Stimulated activated CD8-positive, alpha-beta memory T cell treated with anti-CD3 and anti-CD28 coated beads, Interleukin-2, amount 100 ng/mL, for 48 hours (primary cell): ENCODE results near the gene HDAC4.
A peak's percentile ranks its signal among the peaks of the same experiment; 100 is the strongest.

Source experiments
- DNase-seq, 2 donors: peaks; one replicate each; pipeline ENCODE4 v3.0.0-alpha.2; 2020; ENCODE audit warnings: low read depth in 2 of 2

Gene HDAC4

DNA sequence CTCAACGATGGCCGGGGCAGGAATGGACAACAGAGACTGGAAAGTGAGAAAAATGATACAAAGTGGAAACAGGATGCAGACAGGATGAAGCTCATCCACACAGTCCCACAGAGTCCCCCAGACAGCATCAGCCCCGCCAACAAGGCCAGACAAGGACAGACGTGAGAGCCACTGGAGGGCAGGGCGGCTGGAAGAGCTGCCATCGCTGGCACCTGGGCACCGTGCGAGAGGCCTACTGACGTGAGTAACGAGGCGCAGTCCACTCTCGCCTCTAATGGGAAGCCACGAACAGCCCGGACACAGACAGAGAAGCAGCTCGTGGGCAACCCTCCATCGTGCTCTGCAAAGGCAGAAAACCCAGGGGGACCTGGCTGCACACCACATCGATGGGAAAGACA is 17.1 kb downstream of the HDAC4 start:
- DNase-seq, result no peak

DNA sequence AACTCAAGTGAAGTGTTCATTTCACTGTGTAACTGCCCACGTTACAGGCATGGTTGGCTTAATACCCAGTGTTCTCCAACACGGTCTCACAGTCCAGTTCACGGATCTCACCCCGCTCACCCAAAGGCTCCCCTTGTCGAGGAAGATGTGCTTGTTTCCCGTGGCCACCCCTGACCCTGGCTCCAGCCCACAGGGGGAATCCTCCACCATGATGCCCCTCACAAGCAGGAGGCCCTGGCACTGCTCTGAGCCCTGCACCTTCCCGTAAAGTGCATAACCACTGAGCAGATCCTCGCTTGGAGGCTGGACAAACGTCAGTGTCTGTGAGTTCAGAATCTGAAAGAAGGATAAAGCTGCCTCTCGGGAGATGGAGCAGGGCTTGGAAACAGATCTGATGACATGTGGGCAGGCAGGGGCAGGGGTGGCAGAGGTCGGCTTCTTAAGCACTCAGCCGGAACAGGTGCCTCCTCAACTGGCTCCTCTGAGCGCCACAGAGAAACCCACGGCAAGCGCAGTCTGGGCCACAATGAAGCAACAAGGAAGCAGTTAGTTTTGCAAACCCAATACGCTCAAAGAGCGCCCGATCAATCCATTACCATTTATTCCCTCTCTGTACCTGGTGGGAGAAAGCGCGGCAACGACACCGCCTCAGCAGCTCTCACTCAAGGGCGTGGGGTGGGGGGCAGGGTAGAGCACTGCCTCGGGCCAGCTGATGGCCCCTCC is 17.6 kb downstream of the HDAC4 start:
- no peak for DNase-seq

DNA sequence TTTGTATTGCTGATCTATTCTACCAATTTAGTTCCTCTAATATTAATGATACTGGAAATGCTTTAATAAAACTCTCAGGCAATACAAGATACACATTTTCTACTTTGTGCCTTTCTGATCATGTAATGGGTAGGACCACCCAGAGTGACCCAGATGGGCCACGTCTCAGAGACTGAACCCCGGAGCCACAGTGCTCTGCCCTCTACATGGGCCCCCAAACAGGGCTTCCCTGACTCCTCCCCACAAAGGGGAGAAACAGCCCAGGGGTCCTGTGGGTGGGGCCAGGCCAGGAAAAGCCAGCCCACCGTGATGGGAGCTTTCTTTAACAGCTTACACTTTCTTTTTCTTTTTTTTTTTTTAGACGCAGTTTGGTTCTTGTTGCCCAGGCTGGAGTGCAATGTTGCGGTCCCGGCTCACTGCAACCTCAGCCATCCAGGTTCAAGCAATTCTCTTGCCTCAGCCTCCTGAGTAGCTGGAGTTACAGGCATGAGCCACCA is 18.4 kb downstream of the HDAC4 start:
- DNase-seq, result no peak

DNA sequence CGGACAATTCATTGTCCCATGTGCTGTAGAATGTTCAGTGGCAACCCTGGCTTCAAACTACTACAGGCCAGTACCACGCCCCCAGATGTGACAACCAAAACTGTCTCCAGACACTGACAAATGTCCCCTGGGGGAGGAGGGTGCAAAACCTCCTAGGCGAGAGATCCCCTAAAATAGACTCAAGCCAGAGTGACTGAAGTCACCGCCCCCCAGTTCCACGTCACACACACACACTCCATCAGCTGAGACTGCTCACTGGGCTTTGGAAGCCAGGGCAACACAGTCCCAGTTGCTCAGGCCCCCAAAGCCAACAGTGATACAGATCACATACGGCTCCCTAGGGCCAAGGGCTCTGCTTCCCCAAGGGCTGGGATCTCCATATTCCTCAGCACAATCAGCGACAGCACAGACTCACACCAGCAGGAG is 19.1 kb downstream of the HDAC4 start:
- DNase-seq, result peak in 1 of 2 donors; percentile 5

DNA sequence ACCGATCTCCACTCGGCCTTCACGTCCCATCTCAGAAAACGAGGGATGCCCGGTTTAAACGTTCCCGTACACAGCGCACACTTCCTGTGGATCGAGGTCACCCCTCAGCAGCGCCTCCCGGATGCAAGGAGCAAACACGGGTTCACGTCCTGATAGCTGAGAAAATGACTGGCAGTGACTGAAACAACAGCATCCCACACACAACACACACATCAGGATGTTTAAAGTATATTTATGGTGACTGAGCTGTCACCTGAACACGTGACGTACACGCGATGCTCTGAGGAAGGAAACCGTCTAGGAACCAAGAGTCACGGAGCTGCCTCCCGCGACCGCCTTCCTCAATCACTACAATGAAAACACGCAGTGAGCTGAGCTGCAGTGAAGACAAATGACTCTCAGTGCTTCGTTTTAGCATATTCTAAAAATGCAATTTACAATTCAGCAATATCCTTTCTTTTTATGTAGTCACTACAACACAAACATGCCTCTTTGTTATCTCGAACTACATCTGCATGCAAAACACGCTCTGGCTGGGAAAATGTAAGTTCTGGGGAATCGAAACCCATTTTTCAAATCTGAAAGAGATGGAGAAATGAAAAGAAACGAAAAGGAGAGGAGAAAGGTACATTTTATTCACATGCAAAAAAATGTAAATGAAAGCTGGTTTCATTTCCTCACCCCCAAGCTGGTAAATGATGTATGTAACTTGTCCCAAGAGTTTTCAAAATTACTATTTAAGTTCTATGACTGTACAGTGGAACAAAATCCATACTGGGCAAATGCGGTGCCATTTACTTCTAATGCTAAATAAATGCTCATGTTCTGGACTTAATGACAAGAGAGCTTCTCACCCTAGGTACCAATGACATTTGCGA is 19.8 kb downstream of the HDAC4 start:
- peak in 1 of 2 donors; percentile 49 for DNase-seq

DNA sequence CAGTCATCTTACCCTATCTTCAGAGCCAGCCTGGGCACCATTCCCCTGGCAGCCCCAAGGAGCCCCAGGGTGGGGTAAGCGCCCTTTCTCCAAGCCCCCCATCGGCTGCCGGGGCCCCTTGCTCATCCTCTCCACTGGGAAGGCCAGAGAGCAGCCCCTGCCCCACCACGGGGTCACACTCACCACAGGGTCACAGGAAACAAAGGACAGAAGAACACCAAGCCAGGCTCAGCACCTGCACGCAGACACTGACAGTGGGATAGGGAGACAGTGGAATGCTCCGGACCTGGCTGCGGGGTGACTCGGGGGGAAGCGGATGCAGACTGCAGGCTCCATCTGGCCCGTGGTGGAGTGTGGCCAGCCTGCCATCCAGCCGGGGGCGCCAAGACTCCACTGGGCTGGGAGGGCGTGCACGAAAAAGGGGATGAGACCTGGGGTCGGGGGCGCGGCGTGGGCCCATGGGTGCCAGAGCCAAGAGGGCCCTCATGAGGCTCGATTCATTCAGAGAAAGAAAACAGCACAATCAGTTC is 21.1 kb downstream of the HDAC4 start:
- no peak for DNase-seq

DNA sequence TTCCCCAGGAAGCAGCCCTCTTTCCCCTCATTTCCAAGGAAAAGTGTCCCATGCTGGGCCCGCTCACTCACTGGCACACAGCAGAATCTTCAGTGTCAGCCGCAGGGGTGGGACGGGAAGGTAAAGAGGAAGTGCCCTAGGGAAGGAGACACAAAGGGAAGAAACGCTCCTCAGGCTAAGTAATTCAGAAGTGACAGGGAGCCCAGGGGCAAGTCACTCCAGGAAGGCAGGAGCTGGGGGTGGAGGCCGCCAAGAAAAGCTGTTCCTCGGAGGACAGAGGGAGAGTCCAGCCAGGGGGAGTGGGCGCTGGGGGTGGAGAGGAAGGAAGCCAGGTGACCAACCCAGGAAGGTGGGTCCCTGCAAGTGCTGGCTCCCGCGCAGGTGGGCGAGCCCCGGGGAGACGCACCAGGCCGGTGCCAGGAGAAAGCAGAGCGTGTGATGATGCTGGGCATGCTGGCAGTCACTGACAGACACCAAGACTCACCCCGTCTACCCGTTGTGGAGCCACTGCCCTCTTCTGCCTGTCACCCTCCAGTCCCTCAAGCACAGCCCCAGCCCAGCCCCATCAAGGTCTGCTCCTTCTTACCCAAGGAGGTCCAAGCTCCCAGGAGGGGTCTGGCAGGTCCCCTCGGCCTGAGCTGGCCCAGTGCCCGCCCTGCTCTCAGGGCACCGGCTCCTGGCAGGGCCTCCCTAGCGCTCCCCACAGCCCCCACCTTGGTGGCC is 21.7 kb downstream of the HDAC4 start:
- DNase-seq, result no peak

DNA sequence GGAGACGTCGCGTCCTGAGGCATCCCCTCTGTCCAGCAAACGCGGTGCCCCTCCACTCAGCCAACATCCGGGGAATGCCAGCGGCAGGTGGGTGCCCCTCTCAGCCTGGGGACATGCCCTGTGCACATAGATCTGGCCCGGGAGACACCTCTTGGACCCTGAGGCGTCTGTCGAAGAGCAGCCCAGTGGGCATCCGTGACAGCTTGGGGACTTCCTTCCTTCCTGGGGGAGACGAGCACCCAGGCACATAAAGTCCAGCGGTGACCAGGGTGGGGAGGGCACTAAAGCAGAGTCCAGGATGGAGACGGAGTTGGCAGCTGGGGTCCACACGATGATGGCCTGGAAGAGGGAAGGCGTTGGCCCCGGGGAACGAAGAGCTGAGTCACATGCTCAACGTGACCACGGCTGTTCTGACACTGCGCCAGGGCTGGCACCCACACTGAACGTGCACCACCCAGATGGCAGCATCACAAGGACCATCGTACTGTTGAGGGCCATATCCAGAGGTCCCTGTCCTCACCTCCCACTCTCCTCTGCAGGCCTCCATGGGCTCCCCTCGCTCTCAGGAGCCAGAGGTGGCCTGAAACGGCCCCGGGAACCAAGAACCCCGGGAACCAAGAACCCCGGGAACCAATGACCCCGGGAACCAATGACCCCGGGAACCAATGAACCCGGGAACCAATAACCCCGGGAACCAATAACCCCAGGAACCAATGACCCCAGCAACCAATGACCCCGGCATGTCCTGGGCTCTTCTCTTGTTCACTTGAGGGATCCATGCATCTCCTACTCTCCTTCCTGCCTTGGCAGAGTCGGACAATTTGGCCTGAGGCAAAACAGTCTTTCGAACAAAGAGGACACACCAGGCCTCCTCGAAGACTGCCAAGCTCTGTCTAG is 22.6 kb downstream of the HDAC4 start:
- no peak for DNase-seq

DNA sequence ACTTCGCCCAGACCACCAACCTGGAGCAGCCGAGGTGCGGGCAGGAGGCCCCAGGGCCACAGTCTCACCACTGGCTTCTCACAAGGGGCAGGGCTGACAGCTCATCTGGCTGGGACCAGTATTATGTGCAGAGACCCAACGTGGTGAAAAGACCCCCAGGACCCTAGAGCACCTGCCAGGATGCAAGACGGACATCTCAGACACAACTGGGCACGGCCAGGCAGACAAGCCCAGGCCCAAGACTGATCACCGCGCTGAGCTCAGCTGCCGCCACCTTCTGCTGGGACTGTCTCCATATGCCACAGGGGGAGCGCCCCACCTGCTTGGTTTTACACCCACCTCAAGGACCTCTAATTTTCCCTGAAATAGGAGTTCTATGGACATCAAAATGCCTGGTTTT is 23.2 kb downstream of the HDAC4 start:
- no peak for DNase-seq

DNA sequence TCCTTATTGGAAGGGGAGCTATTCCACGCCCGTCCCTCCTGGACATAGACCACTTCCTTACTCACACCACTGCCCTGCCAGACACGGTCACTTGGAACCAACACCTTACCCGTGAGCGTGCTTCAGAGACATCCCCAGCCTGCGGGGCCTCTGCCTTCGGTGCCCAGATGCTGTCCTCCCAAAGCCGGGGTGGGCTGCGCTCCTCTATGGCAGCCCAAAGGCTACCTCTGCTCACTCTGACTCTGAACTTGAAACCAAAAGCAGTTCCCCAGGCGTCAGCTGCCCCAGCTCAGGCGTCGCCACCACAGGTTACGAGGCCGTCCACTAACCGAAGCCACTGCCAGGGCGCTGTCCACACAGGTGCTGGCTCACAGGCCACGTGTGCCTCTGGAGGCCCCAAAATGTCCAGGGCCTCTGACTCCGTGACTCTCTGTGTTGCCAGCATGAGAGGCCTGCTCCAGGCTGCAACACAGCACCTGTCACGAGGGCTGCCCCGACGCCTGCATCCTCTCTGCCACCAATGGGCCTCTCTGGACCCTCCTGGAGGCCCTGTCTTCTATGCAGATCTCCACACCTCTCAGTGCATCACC is 23.8 kb downstream of the HDAC4 start:
- DNase-seq, result no peak

DNA sequence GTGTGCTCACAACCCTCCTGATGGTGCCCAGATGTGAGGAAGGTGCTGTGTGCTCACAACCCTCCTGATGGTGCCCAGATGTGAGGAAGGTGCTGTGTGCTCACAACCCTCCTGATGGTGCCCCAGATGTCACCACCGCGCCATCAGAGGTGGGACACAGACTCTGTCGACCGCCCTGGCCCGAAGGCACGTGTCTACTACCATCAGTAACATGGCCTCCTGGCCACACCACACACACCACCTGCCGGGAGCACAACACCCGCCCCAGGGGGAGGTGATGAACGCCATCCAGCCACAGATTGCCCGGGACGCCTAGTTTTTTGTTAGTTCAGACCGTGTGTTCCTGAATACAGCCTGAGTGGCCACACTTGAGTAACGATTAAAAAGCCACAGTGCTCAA is 24.5 kb downstream of the HDAC4 start:
- no peak for DNase-seq

DNA sequence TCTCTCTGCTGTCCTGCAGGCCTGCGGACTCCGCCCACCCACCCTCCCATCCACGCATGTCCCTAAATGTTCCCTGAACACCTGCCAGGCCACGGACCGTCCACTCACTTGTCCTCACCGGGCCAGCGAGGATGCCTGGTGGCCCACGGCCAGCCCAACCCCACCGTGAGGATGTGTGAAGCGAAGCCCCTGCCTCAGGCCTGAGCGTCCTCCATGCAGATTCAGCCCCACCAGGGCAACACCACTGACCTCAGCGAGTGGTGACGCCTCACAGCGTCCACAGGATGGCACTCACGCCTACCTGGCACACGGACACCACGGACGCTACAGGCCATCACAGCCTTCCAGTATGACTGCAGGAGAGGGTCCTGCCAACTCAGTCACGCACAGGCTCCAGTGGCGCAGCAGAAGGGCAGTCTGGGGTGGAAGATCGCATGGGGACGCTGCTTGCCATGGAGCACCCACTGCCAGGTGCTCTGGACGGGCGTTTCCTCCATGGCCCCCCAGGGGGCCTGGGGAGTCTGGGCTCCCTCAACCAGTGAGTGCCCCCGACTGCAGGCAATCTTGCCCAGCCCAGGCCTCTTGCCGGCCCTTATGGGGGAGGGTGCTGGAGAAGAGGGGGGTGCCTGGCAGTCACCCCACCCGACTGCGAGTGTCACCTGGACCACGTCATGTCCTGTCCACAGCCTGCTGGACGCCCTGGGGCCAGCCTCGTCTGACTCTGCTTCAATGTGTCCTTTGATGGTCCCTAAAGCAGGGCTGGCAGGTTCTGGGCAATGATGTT is 25.4 kb downstream of the HDAC4 start:
- DNase-seq, result no peak

DNA sequence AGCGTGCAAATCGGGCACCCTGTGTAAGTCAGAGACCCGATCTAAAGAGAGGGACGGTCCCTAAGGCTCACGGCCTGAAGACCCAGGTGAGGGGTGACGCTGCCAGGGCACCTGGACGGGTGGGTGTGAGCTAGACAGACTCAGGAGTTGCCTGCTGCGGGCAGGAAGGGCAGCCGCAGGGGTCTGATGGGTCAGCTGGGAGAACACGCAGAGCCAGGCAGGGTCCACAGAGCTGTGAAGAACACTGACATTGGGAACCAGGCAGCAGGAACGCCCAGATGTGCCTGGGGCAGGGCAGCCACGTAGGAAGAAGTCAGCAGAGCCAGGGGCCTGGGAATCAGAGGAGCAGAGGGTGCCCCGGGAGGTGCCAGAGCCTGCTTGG is 25.9 kb downstream of the HDAC4 start:
- DNase-seq, result no peak

DNA sequence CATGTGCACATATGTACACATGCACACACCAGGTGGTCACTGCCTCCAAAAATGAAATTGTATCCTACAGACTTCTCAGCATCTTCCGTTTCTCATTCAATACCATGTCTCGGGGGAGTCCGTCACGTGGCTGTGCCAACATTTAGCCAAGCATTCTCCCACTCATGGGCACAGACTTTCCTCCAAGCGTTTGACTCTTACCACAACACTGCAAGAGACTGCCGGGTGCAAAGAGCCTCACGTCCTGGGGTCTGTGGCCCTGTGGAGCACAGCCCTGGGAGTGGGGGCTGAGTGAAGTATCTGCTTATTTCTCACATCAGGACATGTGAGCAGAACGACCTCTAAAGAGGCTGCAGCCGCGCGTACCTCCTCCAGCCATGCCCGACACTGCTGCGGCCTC is 28.0 kb downstream of the HDAC4 start:
- DNase-seq, result no peak

DNA sequence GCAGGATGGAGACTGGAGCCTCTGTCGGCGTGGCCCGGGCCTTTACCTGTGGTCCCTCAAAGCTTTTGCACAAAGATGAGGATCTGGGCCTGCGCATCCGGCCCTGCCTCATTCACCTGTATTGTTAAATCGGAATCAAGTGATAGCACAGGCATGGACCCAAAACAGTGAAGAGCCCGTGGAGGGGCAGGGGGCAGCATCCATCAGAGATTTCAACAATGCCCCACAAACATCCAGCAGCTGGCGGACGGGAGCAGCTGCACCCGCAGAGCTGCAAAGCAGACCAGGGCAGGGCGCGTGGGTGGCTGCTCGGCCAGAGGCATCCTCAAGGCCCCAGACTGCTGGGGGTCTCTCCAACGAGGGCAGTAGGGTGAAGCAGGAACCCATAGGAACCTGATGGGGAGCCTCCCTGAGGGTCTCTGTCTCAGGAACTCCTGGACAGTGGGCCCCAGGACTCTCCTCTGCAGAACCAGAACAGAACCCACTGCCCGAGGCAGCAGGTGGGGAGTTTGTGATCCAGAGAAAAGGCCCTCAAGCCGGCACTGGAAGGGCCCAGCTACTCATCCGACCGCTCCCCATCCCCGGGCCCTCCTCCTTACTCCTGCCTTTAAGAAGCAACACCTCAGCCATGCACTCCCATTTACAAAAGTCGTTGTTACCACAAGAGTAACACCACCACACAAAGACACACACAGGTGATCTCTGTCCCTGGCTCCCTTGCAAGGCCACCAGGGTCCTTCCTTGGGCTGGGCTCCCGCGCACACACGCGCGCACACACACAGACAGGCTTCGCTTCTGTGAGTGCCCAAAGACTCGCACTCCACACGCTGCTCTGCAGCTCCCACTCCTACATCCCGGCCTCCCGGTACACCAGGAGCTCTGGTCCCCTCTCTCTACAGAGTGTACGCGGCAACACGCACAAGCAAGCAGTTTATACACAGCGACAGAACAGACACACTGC is 28.8 kb downstream of the HDAC4 start:
- DNase-seq, result no peak

DNA sequence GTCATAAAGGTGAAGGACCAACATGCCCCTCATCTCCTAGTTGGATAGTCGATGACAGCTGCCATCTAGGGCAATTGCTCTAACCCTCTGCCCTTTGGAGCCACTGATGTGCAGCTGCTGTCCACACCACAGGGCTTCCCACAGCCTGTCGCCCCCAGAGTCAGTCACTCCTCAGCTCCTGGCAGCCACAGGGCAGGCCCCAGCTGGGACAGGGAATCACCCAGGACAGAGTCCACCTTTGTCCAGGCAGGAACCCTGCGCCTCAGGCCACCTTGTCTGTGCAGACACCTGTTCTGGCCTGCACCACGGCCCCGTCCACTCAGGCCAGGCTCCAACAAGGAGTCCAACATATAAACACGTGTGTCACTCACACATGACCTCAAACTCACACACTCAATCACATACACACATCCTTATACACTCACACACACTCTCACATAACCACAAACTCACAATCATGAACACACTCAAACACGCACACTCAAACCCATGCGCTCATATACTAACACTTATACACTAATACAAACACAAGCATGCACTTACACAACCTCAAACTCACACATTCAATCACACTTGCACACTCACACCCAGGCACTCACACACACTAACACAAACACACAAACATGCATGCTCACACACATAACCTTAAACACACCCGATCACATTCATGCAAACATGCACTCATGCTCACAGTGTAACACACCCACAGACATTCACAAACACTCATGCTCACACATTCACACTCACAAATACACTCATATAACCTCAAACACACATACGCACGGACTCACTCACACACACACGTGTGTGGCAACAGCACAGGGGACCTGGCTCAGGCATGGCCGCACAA is 29.7 kb downstream of the HDAC4 start:
- no peak for DNase-seq

DNA sequence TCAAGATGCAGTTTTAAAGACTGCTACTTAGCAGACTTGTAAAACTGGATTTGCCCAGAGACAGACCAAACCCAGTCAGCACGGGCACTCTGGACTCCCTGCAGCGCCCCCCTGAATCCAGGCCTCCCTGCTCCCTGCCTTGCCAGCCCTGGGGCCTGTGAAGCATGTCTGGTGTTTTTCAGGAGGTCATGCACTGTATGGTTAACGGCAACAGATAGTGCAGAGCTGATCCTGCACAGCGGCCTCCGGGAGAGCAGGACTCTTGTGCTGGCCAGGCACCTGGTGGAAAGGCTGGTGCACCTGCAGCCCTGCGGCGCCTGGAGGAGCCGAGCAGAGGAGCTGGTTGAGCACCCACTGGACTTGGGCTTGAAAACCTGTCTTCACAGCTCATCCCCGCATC is 30.4 kb downstream of the HDAC4 start:
- no peak for DNase-seq
